HG03103 (cell line): ENCODE results near the gene CDH12.

ENCODE experiments used
- ATAC-seq: cut with Tn5 transposase; IDR thresholded peaks from one replicate; pipeline ENCODE4 v1.9.1; 2021; ENCODE audit warnings: low read depth; ENCODE audit not compliant: unreplicated experiment

The CDH12 gene

GRCh38 chr5:21882074-21882745 is 970.9 kb downstream of the CDH12 start:
- ATAC-seq, result no peak

GRCh38 chr5:21880164-21880563 is 973.0 kb downstream of the CDH12 start:
- no peak for ATAC-seq

GRCh38 chr5:21862986-21863385 is 990.2 kb downstream of the CDH12 start:
- ATAC-seq, result no peak

- no peak for ATAC-seq
Observed at GRCh38 chr5:21858441-21858840, 994.7 kb downstream of the CDH12 start.

DNA sequence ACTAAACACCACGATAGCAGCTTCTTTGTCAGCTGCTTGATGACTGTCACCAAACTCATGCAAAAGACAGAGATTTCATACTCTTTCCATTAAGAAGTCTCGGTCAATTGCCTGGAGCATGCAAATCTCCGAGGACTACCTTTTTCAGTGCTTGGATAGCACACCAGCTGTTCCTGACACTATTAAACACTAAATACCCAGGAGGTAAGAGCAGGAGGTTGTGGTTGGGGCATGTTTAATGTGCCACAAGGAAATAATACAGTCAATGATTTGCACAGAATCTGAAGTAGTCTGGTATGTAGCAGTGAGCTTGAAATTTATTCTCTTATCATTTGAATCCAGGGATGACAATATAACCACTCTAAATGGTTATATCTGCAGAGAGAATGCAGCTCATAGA is 996.2 kb downstream of the CDH12 start:
- ATAC-seq, result no peak

GRCh38 chr5:21847300-21847699 is 1005.8 kb downstream of the CDH12 start:
- ATAC-seq, result no peak

GRCh38 chr5:21844960-21845359 is 1008.2 kb downstream of the CDH12 start:
- no peak for ATAC-seq

GRCh38 chr5:21834863-21835262 is 1018.3 kb downstream of the CDH12 start:
- no peak for ATAC-seq

DNA sequence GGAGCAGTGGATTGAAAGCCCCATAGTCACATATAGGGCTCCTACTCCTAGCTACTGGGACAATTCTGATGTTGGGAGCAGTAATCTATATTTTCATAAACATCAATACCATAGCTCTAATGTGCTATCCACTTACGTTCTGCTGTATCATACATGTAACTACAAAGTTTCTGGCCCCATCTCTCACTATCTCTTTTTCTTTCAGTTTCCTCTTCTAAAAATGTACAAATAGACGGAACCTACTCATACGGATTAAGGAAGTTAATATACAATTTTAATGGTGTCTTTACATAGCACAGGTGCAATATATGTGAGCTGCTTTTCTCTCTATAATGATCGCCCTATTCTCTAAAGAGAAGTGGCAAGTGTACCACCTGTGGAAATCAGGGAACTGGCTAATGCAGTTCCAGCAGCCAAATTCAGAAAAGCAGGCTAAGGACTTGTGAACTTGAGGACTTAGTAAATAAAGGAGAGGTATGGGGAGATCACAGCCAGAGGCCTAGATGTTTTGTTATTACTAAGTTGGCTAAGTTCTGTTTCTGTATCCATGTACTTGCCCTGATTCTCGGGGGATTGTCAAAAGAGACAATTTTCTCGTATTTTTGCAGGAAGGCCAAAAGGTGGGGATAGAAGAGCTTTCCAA is 1021.9 kb downstream of the CDH12 start:
- ATAC-seq, result no peak

GRCh38 chr5:21826884-21827283 is 1026.3 kb downstream of the CDH12 start:
- no peak for ATAC-seq

GRCh38 chr5:21823588-21823987 is 1029.6 kb downstream of the CDH12 start:
- ATAC-seq, result no peak

DNA sequence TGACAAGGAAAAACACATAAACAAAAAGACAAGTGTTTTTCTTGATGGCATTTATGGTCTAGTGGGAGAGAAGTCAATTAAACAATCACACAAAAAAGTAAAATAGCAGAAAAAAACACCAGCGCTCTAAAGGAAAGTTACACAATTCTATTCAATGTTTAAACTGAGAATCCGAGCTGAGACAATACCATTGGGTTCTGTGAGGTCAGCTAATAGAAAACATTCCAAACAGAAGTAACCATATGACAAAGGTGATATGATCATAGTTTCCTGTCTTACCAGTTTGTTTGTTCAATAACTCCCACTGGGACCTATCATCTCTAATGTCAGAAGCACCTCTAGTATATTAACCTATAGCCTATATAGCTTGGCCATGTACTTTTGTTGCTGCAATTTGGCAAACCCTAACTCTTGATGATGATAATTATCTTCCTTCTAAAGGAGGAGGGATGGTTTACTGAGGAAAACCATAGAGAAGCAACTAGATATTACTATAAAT is 1030.0 kb downstream of the CDH12 start:
- no peak for ATAC-seq

DNA sequence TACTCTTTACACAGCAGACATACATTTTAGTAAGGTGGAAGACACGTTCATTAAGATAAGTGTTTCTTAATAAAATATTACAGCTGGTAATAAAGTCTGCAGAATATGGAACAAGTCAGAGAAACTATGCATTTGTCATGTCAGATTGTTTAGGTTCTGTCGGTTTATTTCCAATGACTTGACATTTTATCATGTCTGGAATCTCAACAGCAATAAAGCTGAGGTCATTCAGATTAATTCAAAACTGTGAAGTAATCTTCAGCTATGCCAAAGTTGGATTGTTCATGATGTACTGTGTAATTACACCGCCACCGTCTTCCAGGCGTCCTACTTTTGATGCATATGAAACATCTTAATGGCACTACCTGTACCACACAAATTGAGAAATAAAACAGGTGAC is 1032.6 kb downstream of the CDH12 start:
- no peak for ATAC-seq

- ATAC-seq, result no peak
Observed at GRCh38 chr5:21818370-21818720, 1034.8 kb downstream of the CDH12 start.

- ATAC-seq, result no peak
Observed at GRCh38 chr5:21817668-21818369, 1035.3 kb downstream of the CDH12 start.

GRCh38 chr5:21810737-21811316 is 1042.3 kb downstream of the CDH12 start:
- ATAC-seq, result no peak

DNA sequence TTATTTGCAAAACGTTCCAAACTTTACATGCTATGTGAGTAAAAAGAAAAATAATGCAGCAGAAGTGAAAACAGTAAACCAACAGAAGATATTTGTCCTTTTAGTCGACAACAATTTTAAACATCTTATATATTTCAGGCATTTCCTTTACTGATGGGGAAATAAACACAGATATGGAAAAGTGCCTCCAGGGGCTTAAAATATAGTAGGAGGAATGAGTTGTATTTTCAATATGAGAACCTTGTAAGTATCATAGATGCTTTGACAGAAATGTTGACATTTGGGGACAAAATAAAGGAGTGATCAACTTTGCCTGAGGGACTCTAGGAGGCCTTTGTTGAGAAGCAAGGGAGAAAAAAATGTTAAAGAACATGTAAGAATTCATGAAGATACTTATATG is 1043.5 kb downstream of the CDH12 start:
- no peak for ATAC-seq

GRCh38 chr5:21807953-21808352 is 1045.2 kb downstream of the CDH12 start:
- no peak for ATAC-seq

DNA sequence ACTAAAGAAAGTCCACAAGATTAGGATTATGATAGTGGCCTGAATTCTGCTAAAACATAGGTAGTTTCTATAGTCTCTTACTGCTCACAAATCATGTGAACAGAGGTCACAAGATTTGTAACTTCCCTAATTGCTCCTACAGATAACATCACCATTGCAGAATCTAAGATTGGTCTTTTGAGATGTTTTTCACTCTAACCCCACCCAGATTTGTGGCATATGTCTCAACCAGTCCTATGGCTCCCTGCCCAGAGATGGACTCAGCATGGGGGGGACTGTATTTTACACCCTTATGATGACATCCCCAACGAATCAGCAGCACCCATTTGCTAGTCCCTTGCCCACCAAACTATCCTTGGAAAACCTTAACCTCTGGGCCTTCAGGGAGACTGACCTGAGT is 1046.2 kb downstream of the CDH12 start:
- ATAC-seq, result no peak

DNA sequence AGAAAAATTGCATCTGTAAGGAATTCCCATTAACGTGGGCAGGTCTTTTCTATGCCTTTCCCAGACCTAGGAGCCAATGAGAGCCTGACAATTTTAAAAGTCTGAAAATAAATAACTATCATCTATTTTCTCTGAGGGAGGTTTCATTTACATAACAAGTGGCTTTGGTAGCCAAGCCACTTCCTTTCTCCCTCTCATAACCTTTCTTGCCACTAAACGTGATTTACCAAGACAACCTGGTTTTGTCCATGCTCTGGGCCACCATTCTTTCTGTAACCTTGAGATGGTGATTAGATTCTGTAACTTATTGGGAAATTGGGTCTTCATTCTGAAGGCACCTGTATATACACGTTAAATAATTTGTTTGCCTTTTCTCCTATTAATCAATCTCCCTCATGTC is 1046.9 kb downstream of the CDH12 start:
- ATAC-seq, result no peak

DNA sequence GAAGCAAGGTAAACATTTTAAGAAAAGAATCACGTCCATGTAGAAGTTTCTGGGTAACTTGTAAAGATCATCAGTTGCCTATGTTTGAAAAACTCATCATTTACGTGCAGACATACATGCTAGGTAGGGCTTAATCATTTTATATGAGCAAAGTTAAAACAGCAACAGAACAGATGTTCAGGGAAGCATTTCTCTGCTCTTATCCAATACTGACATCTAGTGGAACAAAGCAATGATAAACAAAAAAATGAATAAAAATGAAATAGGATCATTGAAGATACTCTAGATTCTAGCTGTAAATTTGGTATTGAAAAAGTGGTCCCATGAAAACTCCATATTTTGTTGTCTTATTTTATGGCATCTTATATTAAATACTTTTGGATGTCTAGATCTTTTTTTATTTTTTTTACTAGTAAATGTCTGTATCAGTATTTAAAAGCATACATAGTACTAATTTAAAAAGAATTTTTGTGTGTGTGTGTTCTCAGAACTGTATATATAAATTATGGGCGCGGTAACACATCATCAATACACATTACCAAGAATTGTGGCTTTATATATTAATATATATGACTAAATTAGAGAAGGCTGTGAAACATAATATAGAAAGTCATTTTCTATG is 1050.2 kb downstream of the CDH12 start:
- ATAC-seq, result no peak
